ENCODE data around the gene CFAP100. TPM values are rescaled to one million over a fixed set of nuclear protein-coding genes. Genes with fewer than 3 reads are reported as not detected.

CFAP100 gene
- total RNA-seq, 2 donors from 2014 or later, result 0.44 to 0.66 TPM

DNA sequence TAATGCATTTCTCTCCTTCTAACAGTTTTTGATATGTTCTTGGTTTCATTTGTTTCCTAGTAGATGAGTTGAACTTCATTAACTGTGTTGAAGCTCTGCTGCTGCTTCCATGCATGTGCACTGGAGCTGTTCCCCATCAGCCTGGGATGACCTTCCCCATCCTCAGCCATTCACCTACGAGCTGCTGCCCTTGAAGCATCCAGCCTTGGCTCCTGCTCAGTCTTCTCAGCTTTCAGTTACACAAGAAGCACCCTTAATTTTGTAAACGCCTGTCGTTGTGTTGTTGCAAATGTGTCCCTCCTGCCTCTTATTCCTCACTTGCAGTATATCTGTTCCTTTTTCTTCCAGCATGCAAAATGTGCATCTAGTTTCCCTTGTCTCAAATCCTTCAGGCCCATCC lies 89.4 kb downstream of the CFAP100 start:
- no peaks in the 10 kb centered on the region for H3K27me3 ChIP-seq (ENCODE audit: control insufficient read depth, insufficient read depth, low read length, poor library complexity, severe bottlenecking)
- no peak overlapping the region for H3K27ac Mint-ChIP-seq
- H3K27ac ChIP-seq (ENCODE audit: low read depth, low read length), result no peak overlapping the region
- H3K27me3 Mint-ChIP-seq (ENCODE audit: insufficient read depth), result no peaks in the 10 kb centered on the region
- WGBS, 2 experiments (ENCODE audit: insufficient coverage in 1 of 2, insufficient read length in 1 of 2), result 83 to 92% methylated on average over 3 of the region's 3 CpGs
- no peak overlapping the region for H3K9ac ChIP-seq (ENCODE audit: extremely low read depth, low read length, poor library complexity, severe bottlenecking)
- no peak for DNase-seq
- peaks cover 8% of the 10 kb centered on the region for H3K4me1 Mint-ChIP-seq
- TF ChIP-seq, protein P1, sequence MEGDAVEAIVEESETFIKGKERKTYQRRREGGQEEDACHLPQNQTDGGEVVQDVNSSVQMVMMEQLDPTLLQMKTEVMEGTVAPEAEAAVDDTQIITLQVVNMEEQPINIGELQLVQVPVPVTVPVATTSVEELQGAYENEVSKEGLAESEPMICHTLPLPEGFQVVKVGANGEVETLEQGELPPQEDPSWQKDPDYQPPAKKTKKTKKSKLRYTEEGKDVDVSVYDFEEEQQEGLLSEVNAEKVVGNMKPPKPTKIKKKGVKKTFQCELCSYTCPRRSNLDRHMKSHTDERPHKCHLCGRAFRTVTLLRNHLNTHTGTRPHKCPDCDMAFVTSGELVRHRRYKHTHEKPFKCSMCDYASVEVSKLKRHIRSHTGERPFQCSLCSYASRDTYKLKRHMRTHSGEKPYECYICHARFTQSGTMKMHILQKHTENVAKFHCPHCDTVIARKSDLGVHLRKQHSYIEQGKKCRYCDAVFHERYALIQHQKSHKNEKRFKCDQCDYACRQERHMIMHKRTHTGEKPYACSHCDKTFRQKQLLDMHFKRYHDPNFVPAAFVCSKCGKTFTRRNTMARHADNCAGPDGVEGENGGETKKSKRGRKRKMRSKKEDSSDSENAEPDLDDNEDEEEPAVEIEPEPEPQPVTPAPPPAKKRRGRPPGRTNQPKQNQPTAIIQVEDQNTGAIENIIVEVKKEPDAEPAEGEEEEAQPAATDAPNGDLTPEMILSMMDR (conservative IDR thresholded peaks at IDR 0.05), result no peak
- H3K4me3 ChIP-seq (ENCODE audit: low read length), result no peak overlapping the region
- no peaks in the 10 kb centered on the region for H3K36me3 Mint-ChIP-seq (ENCODE audit: low read depth)
- no peaks in the 10 kb centered on the region for H3K9me3 ChIP-seq (ENCODE audit: control insufficient read depth, low read length)
- no peak overlapping the region for H3K4me3 Mint-ChIP-seq
- H3K9me3 Mint-ChIP-seq, result no peaks in the 10 kb centered on the region
- no peaks in the 10 kb centered on the region for H3K36me3 ChIP-seq (ENCODE audit: control insufficient read depth, insufficient read depth, low read length)
- no peaks in the 10 kb centered on the region for H3K4me1 ChIP-seq (ENCODE audit: control insufficient read depth, insufficient read depth, low read length)

DNA sequence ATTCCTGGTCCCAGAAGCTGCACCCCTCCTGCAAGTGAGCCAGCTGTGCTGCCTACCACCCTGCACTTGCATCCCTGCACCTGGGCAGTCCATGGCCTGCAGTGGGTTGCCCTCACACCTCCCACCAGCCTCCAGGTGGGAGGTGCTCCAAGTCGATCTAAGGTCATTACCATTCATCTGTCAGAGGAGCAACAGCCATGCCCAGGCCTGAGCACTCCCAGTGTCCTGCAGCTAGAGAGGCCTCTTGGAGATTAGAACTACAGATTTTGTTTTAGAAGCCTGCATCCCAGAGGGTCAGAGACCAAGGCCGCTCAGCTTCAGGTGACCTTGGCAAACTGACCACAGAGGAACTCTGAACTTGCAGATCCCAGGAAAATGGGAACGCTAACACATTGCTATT lies 90.0 kb downstream of the CFAP100 start:
- Mint-ChIP-seq H3K27ac (no peak overlapping the region), H3K9me3 (no peaks in the 10 kb centered on the region), H3K27me3 (ENCODE audit: insufficient read depth) (no peaks in the 10 kb centered on the region), H3K4me1 (peaks cover 8% of the 10 kb centered on the region), H3K36me3 (ENCODE audit: low read depth) (no peaks in the 10 kb centered on the region), H3K4me3 (no peak overlapping the region)
- peak overlapping the region; percentile 50 for H3K27ac ChIP-seq (ENCODE audit: low read depth, low read length)
- 58 to 78% methylated on average over 2 to 3 of the region's 3 CpGs for WGBS, 2 experiments (ENCODE audit: insufficient coverage in 1 of 2, insufficient read length in 1 of 2)
- H3K4me3 ChIP-seq (ENCODE audit: low read length), result no peak overlapping the region
- no peaks in the 10 kb centered on the region for H3K27me3 ChIP-seq (ENCODE audit: control insufficient read depth, insufficient read depth, low read length, poor library complexity, severe bottlenecking)
- DNase-seq, result no peak
- H3K4me1 ChIP-seq (ENCODE audit: control insufficient read depth, insufficient read depth, low read length), result no peaks in the 10 kb centered on the region
- H3K9me3 ChIP-seq (ENCODE audit: control insufficient read depth, low read length), result no peaks in the 10 kb centered on the region
- H3K9ac ChIP-seq (ENCODE audit: extremely low read depth, low read length, poor library complexity, severe bottlenecking), result no peak overlapping the region
- no peaks in the 10 kb centered on the region for H3K36me3 ChIP-seq (ENCODE audit: control insufficient read depth, insufficient read depth, low read length)
- TF ChIP-seq, protein P1 (conservative IDR thresholded peaks at IDR 0.05), result no peak

DNA sequence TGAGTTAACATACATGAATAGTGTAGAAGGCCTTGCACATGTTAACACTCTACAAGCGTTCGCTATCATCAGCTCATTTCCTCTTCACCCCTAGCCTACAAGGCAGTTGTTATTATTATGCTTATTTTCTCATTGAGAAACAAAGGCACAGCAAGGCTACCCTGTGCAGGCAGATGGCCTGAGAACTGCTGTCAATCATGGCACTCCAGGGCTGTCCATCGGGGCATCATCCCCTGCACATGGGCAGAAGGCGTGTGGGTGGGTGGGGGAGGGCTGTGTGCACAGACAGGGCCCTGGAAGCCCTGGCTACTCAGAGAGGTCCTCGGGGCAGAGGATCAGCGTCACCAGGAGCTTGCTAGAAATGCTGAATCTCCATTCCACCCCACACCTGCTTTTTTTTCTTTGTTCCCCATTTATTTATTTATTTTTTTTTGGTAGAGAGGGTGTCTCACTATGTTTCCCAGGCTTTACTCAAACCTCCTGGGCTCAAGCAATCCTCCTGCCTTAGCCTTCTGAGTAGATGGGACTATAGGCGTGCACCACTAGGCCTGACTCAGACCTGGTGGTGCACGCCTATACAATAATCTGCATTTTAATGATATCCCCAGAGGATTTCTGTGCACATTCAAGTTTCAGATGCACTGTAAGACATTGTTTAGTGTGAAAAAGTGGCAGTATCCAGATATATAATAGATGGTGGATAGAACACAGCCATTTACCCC lies 90.6 kb downstream of the CFAP100 start:
- no peak overlapping the region for H3K9ac ChIP-seq (ENCODE audit: extremely low read depth, low read length, poor library complexity, severe bottlenecking)
- Mint-ChIP-seq H3K27ac (no peak overlapping the region), H3K9me3 (no peaks in the 10 kb centered on the region), H3K36me3 (ENCODE audit: low read depth) (no peaks in the 10 kb centered on the region), H3K4me1 (peaks cover 8% of the 10 kb centered on the region), H3K27me3 (ENCODE audit: insufficient read depth) (no peaks in the 10 kb centered on the region), H3K4me3 (no peak overlapping the region)
- WGBS, 2 experiments (ENCODE audit: insufficient coverage in 1 of 2, insufficient read length in 1 of 2), result 60 to 80% methylated on average over 2 to 8 of the region's 8 CpGs
- TF ChIP-seq, protein P1 (conservative IDR thresholded peaks at IDR 0.05), result no peak
- no peaks in the 10 kb centered on the region for H3K36me3 ChIP-seq (ENCODE audit: control insufficient read depth, insufficient read depth, low read length)
- no peaks in the 10 kb centered on the region for H3K4me1 ChIP-seq (ENCODE audit: control insufficient read depth, insufficient read depth, low read length)
- H3K27me3 ChIP-seq (ENCODE audit: control insufficient read depth, insufficient read depth, low read length, poor library complexity, severe bottlenecking), result no peaks in the 10 kb centered on the region
- no peaks in the 10 kb centered on the region for H3K9me3 ChIP-seq (ENCODE audit: control insufficient read depth, low read length)
- no peak overlapping the region for H3K4me3 ChIP-seq (ENCODE audit: low read length)
- DNase-seq, result no peak
- peak overlapping the region; percentile 50 for H3K27ac ChIP-seq (ENCODE audit: low read depth, low read length)
